ENCODE measurements around the gene ECD.
A peak's percentile ranks its signal among the peaks of the same experiment; 100 is the strongest.
"Not testable (repeated sequence)": the region's sequence is repeated elsewhere in the genome, so short reads cannot be mapped to it uniquely, and the experiment has no call there.

ECD gene

DNA sequence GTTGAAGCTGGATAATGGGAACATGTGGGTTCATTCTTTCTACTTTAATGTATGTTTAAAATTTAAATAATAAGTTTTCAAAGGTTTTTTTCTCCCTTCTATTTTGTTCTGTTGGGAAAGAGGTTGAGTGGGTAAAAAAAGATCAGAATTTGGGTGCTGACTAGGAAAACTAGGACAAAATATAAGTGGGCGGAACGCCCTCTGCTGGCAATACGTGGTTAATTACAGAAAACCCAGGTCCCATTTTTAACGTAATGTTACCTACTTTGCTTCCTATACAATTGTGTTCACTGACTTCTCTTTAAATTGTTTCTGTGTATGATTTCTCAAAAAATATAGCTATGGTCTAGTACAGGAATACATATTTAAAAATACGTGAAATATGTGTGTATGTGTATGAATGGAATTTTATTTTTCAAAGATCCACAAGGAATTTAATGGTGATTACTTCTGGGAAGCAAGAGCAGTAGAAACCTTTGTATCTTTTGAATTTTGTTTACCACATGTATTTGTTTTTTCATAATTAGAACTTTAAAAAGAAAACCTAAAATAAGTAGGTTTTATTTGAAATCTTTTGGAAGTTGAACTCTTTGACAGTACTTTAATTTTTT is 8.7 kb downstream of the ECD start:
- Histone ChIP-seq H3K36me3 (ENCODE audit: insufficient read depth, insufficient read length, low read length) (peaks cover 43% of the 10 kb centered on the region), H3K4me1 (ENCODE audit: insufficient read depth, insufficient read length) (peaks cover 2% of the 10 kb centered on the region)

DNA sequence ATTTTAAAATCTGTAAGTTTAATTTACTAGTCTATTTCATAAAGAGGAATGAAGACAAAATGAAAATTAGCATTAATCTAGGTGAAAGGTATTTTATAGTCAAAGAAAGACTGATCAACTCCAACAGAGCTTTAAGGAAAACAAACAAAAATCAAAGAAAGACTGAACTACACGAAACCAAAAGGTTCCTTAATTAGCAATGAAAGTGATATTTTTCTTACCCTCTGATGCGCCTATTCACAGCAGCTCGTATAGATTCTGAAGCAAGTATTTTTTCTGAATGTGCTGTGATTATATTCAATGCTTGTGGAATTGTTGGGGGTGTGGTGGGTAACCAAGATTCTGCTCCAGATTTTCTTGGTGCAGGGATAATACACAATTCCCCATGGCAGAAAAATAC is 11.8 kb downstream of the ECD start:
- Histone ChIP-seq H3K36me3 (ENCODE audit: insufficient read depth, insufficient read length, low read length) (peaks cover 51% of the 10 kb centered on the region), H3K9ac (ENCODE audit: insufficient read length, low read depth) (no peak overlapping the region), H3K4me3 (ENCODE audit: insufficient read length, low read depth) (no peak overlapping the region), H3K4me1 (ENCODE audit: insufficient read depth, insufficient read length) (no peaks in the 10 kb centered on the region), H3K27me3 (ENCODE audit: insufficient read depth, insufficient read length) (no peaks in the 10 kb centered on the region), H3K9me3 (ENCODE audit: insufficient read depth, low read length) (no peaks in the 10 kb centered on the region)
- no peak for DNase-seq (ENCODE audit: low read depth, low spot score)
- TF ChIP-seq SUZ12 (IDR thresholded peaks at IDR 0.05; ENCODE audit: extremely low read depth, insufficient read depth, insufficient read length), result no peak
- no peak for TF ChIP-seq ZNF274 (IDR thresholded peaks at IDR 0.05; ENCODE audit: low read depth, low read length)
- TF ChIP-seq YY1 (IDR thresholded peaks at IDR 0.05; ENCODE audit: insufficient read depth, insufficient read length), result no peak

More for the DNA sequence above, 8.7 kb downstream of the ECD start:
- peak; percentile 35 for DNase-seq (ENCODE audit: low read depth, low spot score)
- no peak for TF ChIP-seq YY1 (IDR thresholded peaks at IDR 0.05; ENCODE audit: insufficient read depth, insufficient read length)
- no peak for TF ChIP-seq SUZ12 (IDR thresholded peaks at IDR 0.05; ENCODE audit: extremely low read depth, insufficient read depth, insufficient read length)
- no peak overlapping the region for H3K4me3 ChIP-seq (ENCODE audit: insufficient read length, low read depth)
- H3K9ac ChIP-seq (ENCODE audit: insufficient read length, low read depth), result no peak overlapping the region
- no peaks in the 10 kb centered on the region for H3K9me3 ChIP-seq (ENCODE audit: insufficient read depth, low read length)
- no peaks in the 10 kb centered on the region for H3K27me3 ChIP-seq (ENCODE audit: insufficient read depth, insufficient read length)

- H3K36me3 ChIP-seq (ENCODE audit: insufficient read depth, insufficient read length, low read length), result peaks cover 47% of the 10 kb centered on the region
- no peak overlapping the region for H3K9ac ChIP-seq (ENCODE audit: insufficient read length, low read depth)
- H3K9me3 ChIP-seq (ENCODE audit: insufficient read depth, low read length), result no peaks in the 10 kb centered on the region
- TF ChIP-seq SUZ12 (IDR thresholded peaks at IDR 0.05; ENCODE audit: extremely low read depth, insufficient read depth, insufficient read length) (no peak), YY1 (IDR thresholded peaks at IDR 0.05; ENCODE audit: insufficient read depth, insufficient read length) (no peak), ZNF274 (IDR thresholded peaks at IDR 0.05; ENCODE audit: low read depth, low read length) (no peak)
- no peaks in the 10 kb centered on the region for H3K4me1 ChIP-seq (ENCODE audit: insufficient read depth, insufficient read length)
- no peak for DNase-seq (ENCODE audit: low read depth, low spot score)
- no peak overlapping the region for H3K4me3 ChIP-seq (ENCODE audit: insufficient read length, low read depth)
- H3K27me3 ChIP-seq (ENCODE audit: insufficient read depth, insufficient read length), result no peaks in the 10 kb centered on the region
These were observed 15.8 kb downstream of the ECD start for GRCh38 chr10:73152009-73152408.

- DNase-seq (ENCODE audit: low read depth, low spot score); H3K4me3 ChIP-seq (ENCODE audit: insufficient read length, low read depth); H3K4me1 ChIP-seq (ENCODE audit: insufficient read depth, insufficient read length); H3K9ac ChIP-seq (ENCODE audit: insufficient read length, low read depth); H3K27me3 ChIP-seq (ENCODE audit: insufficient read depth, insufficient read length); H3K9me3 ChIP-seq (ENCODE audit: insufficient read depth, low read length): not testable (repeated sequence)
- H3K36me3 ChIP-seq (ENCODE audit: insufficient read depth, insufficient read length, low read length), result peaks cover 51% of the 10 kb centered on the region
These were observed 17.0 kb downstream of the ECD start for GRCh38 chr10:73150633-73151413.

DNA sequence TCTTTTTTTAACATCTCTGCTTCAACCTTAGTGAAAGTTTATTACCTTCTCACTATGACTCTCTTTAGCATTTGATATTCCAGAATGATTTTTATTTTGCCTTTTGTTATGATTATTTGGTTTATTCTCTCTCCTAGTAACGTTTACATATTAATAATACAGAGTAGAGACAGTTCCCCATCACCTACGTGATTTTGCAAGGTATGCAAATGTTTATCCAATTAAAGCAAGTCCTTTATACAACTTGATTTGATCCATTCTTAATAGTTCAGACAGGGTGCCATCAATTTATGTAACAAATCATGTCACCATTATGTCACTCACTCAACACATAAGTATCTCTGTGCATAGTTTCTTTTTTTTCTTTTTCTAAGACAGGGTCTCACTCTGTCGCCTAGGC is 26.2 kb downstream of the ECD start:
- DNase-seq (ENCODE audit: low read depth, low spot score), result no peak
- H3K9ac ChIP-seq (ENCODE audit: insufficient read length, low read depth), result no peak overlapping the region
- H3K4me1 ChIP-seq (ENCODE audit: insufficient read depth, insufficient read length), result no peaks in the 10 kb centered on the region
- H3K27me3 ChIP-seq (ENCODE audit: insufficient read depth, insufficient read length), result no peaks in the 10 kb centered on the region
- TF ChIP-seq ZNF274 (IDR thresholded peaks at IDR 0.05; ENCODE audit: low read depth, low read length) (no peak), SUZ12 (IDR thresholded peaks at IDR 0.05; ENCODE audit: extremely low read depth, insufficient read depth, insufficient read length) (no peak), YY1 (IDR thresholded peaks at IDR 0.05; ENCODE audit: insufficient read depth, insufficient read length) (no peak)
- no peaks in the 10 kb centered on the region for H3K9me3 ChIP-seq (ENCODE audit: insufficient read depth, low read length)
- H3K36me3 ChIP-seq (ENCODE audit: insufficient read depth, insufficient read length, low read length), result peaks cover 61% of the 10 kb centered on the region
- H3K4me3 ChIP-seq (ENCODE audit: insufficient read length, low read depth), result no peak overlapping the region

GRCh38 chr10:73139251-73139650 is 28.6 kb downstream of the ECD start:
- no peaks in the 10 kb centered on the region for H3K9me3 ChIP-seq (ENCODE audit: insufficient read depth, low read length)
- H3K36me3 ChIP-seq (ENCODE audit: insufficient read depth, insufficient read length, low read length), result peaks cover 57% of the 10 kb centered on the region
- no peaks in the 10 kb centered on the region for H3K4me1 ChIP-seq (ENCODE audit: insufficient read depth, insufficient read length)
- DNase-seq (ENCODE audit: low read depth, low spot score), result no peak
- TF ChIP-seq ZNF274 (IDR thresholded peaks at IDR 0.05; ENCODE audit: low read depth, low read length) (no peak), SUZ12 (IDR thresholded peaks at IDR 0.05; ENCODE audit: extremely low read depth, insufficient read depth, insufficient read length) (no peak), YY1 (IDR thresholded peaks at IDR 0.05; ENCODE audit: insufficient read depth, insufficient read length) (no peak)
- no peak overlapping the region for H3K9ac ChIP-seq (ENCODE audit: insufficient read length, low read depth)
- H3K4me3 ChIP-seq (ENCODE audit: insufficient read length, low read depth), result no peak overlapping the region
- H3K27me3 ChIP-seq (ENCODE audit: insufficient read depth, insufficient read length), result no peaks in the 10 kb centered on the region

DNA sequence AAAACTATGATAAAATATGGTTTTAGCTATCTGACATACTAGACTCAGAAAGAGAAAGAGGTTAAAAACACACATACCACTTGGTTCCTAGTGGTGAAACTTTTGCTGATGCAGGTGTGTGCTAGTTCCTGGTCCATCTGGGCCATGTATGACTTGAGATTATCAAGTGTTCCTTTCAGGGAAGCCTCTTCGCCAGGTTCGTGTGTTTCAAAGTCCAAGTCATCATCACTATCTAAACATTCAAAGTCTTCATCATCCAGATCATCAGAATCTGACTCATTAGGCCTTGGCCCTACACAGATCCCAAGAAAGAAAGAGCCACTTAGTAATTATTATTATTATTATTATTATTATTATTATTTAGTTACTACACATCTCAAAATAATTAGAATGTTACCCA is 31.2 kb downstream of the ECD start:
- no peak for DNase-seq (ENCODE audit: low read depth, low spot score)
- Histone ChIP-seq H3K4me3 (ENCODE audit: insufficient read length, low read depth) (no peak overlapping the region), H3K36me3 (ENCODE audit: insufficient read depth, insufficient read length, low read length) (peaks cover 55% of the 10 kb centered on the region), H3K9ac (ENCODE audit: insufficient read length, low read depth) (no peak overlapping the region), H3K27me3 (ENCODE audit: insufficient read depth, insufficient read length) (no peaks in the 10 kb centered on the region), H3K9me3 (ENCODE audit: insufficient read depth, low read length) (no peaks in the 10 kb centered on the region), H3K4me1 (ENCODE audit: insufficient read depth, insufficient read length) (no peaks in the 10 kb centered on the region)
- TF ChIP-seq ZNF274 (IDR thresholded peaks at IDR 0.05; ENCODE audit: low read depth, low read length) (no peak), YY1 (IDR thresholded peaks at IDR 0.05; ENCODE audit: insufficient read depth, insufficient read length) (no peak), SUZ12 (IDR thresholded peaks at IDR 0.05; ENCODE audit: extremely low read depth, insufficient read depth, insufficient read length) (no peak)

Data from NT2/D1 (cell line).